Activated CD8-positive, alpha-beta T cell treated with anti-CD3 and anti-CD28 coated beads, Interleukin-2, amount 10 ng/mL, durations not matched to agents 7 days and 5 days (primary cell): ENCODE data around the gene DOCK3. TPM values are rescaled to one million over a fixed set of nuclear protein-coding genes. Genes with fewer than 3 reads are reported as not detected.
"Not testable (repeated sequence)": the region's sequence is repeated elsewhere in the genome, so short reads cannot be mapped to it uniquely, and the experiment has no call there.

Experiments used
- ATAC-seq: fragments of 150-1000 bp; cut with Tn5 transposase; one replicate; pipeline ENCODE4 v1.10.0; 2021; ENCODE audit warnings: moderate library complexity
- CTCF ChIA-PET: fragments of 350-600 bp; sonication (Branson Sonifier 250); formaldehyde crosslinking; loops from one replicate; lab custom pipeline; 2021; ENCODE audit warnings: antibody characterized with exemption; lab: Charles Lee
- POLR2A ChIA-PET: fragments of 350-600 bp; sonication (Branson Sonifier 250); formaldehyde crosslinking; loops from one replicate; lab custom pipeline; 2021; ENCODE audit warnings: antibody characterized with exemption; lab: Charles Lee
- DNase-seq: peaks from one replicate; pipeline ENCODE4 v3.0.0-alpha.2; 2020
- H3K27ac Mint-ChIP-seq: one replicate; pipeline ENCODE4 v1.8.0; 2021; ENCODE audit warnings: mild to moderate bottlenecking, mixed read lengths
- H3K27me3 Mint-ChIP-seq: one replicate; pipeline ENCODE4 v1.8.0; 2021; ENCODE audit warnings: low read depth, mixed read lengths
- H3K36me3 Mint-ChIP-seq: one replicate; pipeline ENCODE4 v1.8.0; 2021; ENCODE audit warnings: low read depth, mixed read lengths
- H3K4me1 Mint-ChIP-seq: one replicate; pipeline ENCODE4 v1.8.0; 2021; ENCODE audit warnings: low read depth, mixed read lengths
- H3K4me3 Mint-ChIP-seq: one replicate; pipeline ENCODE4 v1.8.0; 2021; ENCODE audit warnings: mild to moderate bottlenecking, mixed read lengths
- H3K9me3 Mint-ChIP-seq: one replicate; pipeline ENCODE4 v1.8.0; 2022; ENCODE audit warnings: mixed read lengths; ENCODE audit not compliant: insufficient read depth
- total RNA-seq, 2 experiments: library from RNA; stranded (reverse); gene quantifications; one replicate each; pipeline ENCODE4 v1.2.3, GENCODE V29; 2021

DOCK3 gene
- total RNA-seq, 2 experiments from 2014 or later = 3.2 to 3.4 TPM

- H3K36me3 Mint-ChIP-seq = no peaks in the 10 kb centered on the region
- H3K4me1 Mint-ChIP-seq = no peaks in the 10 kb centered on the region
- ChIA-PET CTCF (no interaction called here), POLR2A (no interaction called here)
- H3K27me3 Mint-ChIP-seq = no peaks in the 10 kb centered on the region
- no peak overlapping the region for H3K27ac Mint-ChIP-seq
- no peak for DNase-seq
- no peaks in the 10 kb centered on the region for H3K9me3 Mint-ChIP-seq
- no peak for ATAC-seq
- no peak overlapping the region for H3K4me3 Mint-ChIP-seq
These were observed 464.9 kb downstream of the DOCK3 start for GRCh38 chr3:51139616-51140015.

- DNase-seq = no peak
- CTCF ChIA-PET = interaction anchor here (1.0 kb wide), 1 partner anchor 170 kb away, joined by 3 read pairs; no protein-coding TSS in a partner anchor
- no peak for ATAC-seq
- POLR2A ChIA-PET = no interaction called here
- Mint-ChIP-seq H3K36me3 (no peaks in the 10 kb centered on the region), H3K4me1 (no peaks in the 10 kb centered on the region), H3K27ac (no peak overlapping the region), H3K4me3 (no peak overlapping the region), H3K27me3 (no peaks in the 10 kb centered on the region), H3K9me3 (no peaks in the 10 kb centered on the region)
These were observed 466.8 kb downstream of the DOCK3 start for GRCh38 chr3:51141573-51141972.

- POLR2A ChIA-PET = no interaction called here
- ATAC-seq = no peak
- H3K4me3 Mint-ChIP-seq = no peak overlapping the region
- CTCF ChIA-PET = no interaction called here
- no peaks in the 10 kb centered on the region for H3K4me1 Mint-ChIP-seq
- no peak overlapping the region for H3K27ac Mint-ChIP-seq
- no peaks in the 10 kb centered on the region for H3K36me3 Mint-ChIP-seq
- H3K9me3 Mint-ChIP-seq = no peaks in the 10 kb centered on the region
- DNase-seq = no peak
- no peaks in the 10 kb centered on the region for H3K27me3 Mint-ChIP-seq
These were observed 471.3 kb downstream of the DOCK3 start for GRCh38 chr3:51145811-51146585.

GRCh38 chr3:51146781-51147180, 472.1 kb downstream of the DOCK3 start:
- H3K4me1 Mint-ChIP-seq = no peaks in the 10 kb centered on the region
- no peak for DNase-seq

GRCh38 chr3:51156147-51156546, 481.4 kb downstream of the DOCK3 start:
- ChIA-PET POLR2A (no interaction called here), CTCF (no interaction called here)
- no peak for DNase-seq
- no peaks in the 10 kb centered on the region for H3K27me3 Mint-ChIP-seq
- H3K9me3 Mint-ChIP-seq = no peaks in the 10 kb centered on the region
- H3K4me3 Mint-ChIP-seq = no peak overlapping the region
- ATAC-seq = no peak
- no peaks in the 10 kb centered on the region for H3K36me3 Mint-ChIP-seq
- H3K4me1 Mint-ChIP-seq = no peaks in the 10 kb centered on the region
- no peak overlapping the region for H3K27ac Mint-ChIP-seq

More at GRCh38 chr3:51146781-51147180, 472.1 kb downstream of the DOCK3 start:
- POLR2A ChIA-PET = no interaction called here
- no peak overlapping the region for H3K4me3 Mint-ChIP-seq
- CTCF ChIA-PET = no interaction called here
- H3K9me3 Mint-ChIP-seq = no peaks in the 10 kb centered on the region
- no peaks in the 10 kb centered on the region for H3K36me3 Mint-ChIP-seq
- ATAC-seq = no peak
- H3K27me3 Mint-ChIP-seq = no peaks in the 10 kb centered on the region
- H3K27ac Mint-ChIP-seq = no peak overlapping the region

- H3K27ac Mint-ChIP-seq = no peak overlapping the region
- POLR2A ChIA-PET = no interaction called here
- no peaks in the 10 kb centered on the region for H3K36me3 Mint-ChIP-seq
These were observed 488.3 kb downstream of the DOCK3 start for GRCh38 chr3:51163051-51163450.

GRCh38 chr3:51173518-51174271, 499.0 kb downstream of the DOCK3 start:
- no peak overlapping the region for H3K4me3 Mint-ChIP-seq
- H3K9me3 Mint-ChIP-seq = peaks cover 33% of the 10 kb centered on the region
- H3K27me3 Mint-ChIP-seq = no peaks in the 10 kb centered on the region
- no peak overlapping the region for H3K27ac Mint-ChIP-seq
- ChIA-PET POLR2A (no interaction called here), CTCF (no interaction called here)
- H3K36me3 Mint-ChIP-seq = peaks cover 21% of the 10 kb centered on the region
- H3K4me1 Mint-ChIP-seq = peaks cover 5% of the 10 kb centered on the region
- DNase-seq (no peak), ATAC-seq (no peak)

More at GRCh38 chr3:51163051-51163450, 488.3 kb downstream of the DOCK3 start:
- CTCF ChIA-PET = no interaction called here
- Mint-ChIP-seq H3K4me3 (no peak overlapping the region), H3K27me3 (no peaks in the 10 kb centered on the region), H3K9me3 (no peaks in the 10 kb centered on the region), H3K4me1 (no peaks in the 10 kb centered on the region)
- DNase-seq (no peak), ATAC-seq (no peak)

GRCh38 chr3:51176923-51177322, 502.2 kb downstream of the DOCK3 start:
- POLR2A ChIA-PET = no interaction called here
- H3K27me3 Mint-ChIP-seq = no peaks in the 10 kb centered on the region
- peaks cover 15% of the 10 kb centered on the region for H3K36me3 Mint-ChIP-seq
- H3K4me3 Mint-ChIP-seq = no peak overlapping the region
- no peak for DNase-seq
- peaks cover 18% of the 10 kb centered on the region for H3K9me3 Mint-ChIP-seq
- no peak overlapping the region for H3K27ac Mint-ChIP-seq
- CTCF ChIA-PET = no interaction called here
- peaks cover 5% of the 10 kb centered on the region for H3K4me1 Mint-ChIP-seq
- ATAC-seq = no peak

- CTCF ChIA-PET, POLR2A ChIA-PET, H3K9me3 Mint-ChIP-seq, H3K27me3 Mint-ChIP-seq, ATAC-seq, H3K4me3 Mint-ChIP-seq, DNase-seq, H3K27ac Mint-ChIP-seq, H3K36me3 Mint-ChIP-seq, H3K4me1 Mint-ChIP-seq: not testable (repeated sequence)
These were observed 511.7 kb downstream of the DOCK3 start for GRCh38 chr3:51186446-51186845.

GRCh38 chr3:51190199-51190598, 515.5 kb downstream of the DOCK3 start:
- CTCF ChIA-PET = no interaction called here
- no peaks in the 10 kb centered on the region for H3K27me3 Mint-ChIP-seq
- POLR2A ChIA-PET = no interaction called here

GRCh38 chr3:51190827-51191226, 516.1 kb downstream of the DOCK3 start:
- ChIA-PET CTCF (no interaction called here), POLR2A (no interaction called here)
- Mint-ChIP-seq H3K4me1 (peaks cover 5% of the 10 kb centered on the region), H3K9me3 (no peaks in the 10 kb centered on the region), H3K27ac (no peak overlapping the region), H3K4me3 (no peak overlapping the region), H3K36me3 (no peaks in the 10 kb centered on the region), H3K27me3 (no peaks in the 10 kb centered on the region)
- no peak for ATAC-seq
- no peak for DNase-seq

More at GRCh38 chr3:51190199-51190598, 515.5 kb downstream of the DOCK3 start:
- Mint-ChIP-seq H3K36me3 (no peaks in the 10 kb centered on the region), H3K27ac (no peak overlapping the region), H3K4me3 (no peak overlapping the region), H3K4me1 (peaks cover 5% of the 10 kb centered on the region), H3K9me3 (no peaks in the 10 kb centered on the region)
- DNase-seq = no peak
- ATAC-seq = no peak

- POLR2A ChIA-PET = no interaction called here
- no peak for DNase-seq
- Mint-ChIP-seq H3K4me3 (no peak overlapping the region), H3K27ac (no peak overlapping the region), H3K4me1 (peaks cover 5% of the 10 kb centered on the region), H3K9me3 (no peaks in the 10 kb centered on the region), H3K27me3 (no peaks in the 10 kb centered on the region), H3K36me3 (no peaks in the 10 kb centered on the region)
- CTCF ChIA-PET = no interaction called here
- no peak for ATAC-seq
These were observed 517.0 kb downstream of the DOCK3 start for GRCh38 chr3:51191768-51192167.
